Epithelial cell of prostate (primary cell): Measurements from ENCODE around the gene PRSS8.

Experiments
- DNase-seq: peaks from one replicate; pipeline ENCODE4 v3.0.0-alpha.2; 2011; ENCODE audit warnings: low read depth, low spot score
- H3K27ac ChIP-seq: fragments of 450-650 bp; 2 replicates; pipeline ENCODE4 v1.5.1; 2017; ENCODE audit warnings: mild to moderate bottlenecking

PRSS8 gene

DNA sequence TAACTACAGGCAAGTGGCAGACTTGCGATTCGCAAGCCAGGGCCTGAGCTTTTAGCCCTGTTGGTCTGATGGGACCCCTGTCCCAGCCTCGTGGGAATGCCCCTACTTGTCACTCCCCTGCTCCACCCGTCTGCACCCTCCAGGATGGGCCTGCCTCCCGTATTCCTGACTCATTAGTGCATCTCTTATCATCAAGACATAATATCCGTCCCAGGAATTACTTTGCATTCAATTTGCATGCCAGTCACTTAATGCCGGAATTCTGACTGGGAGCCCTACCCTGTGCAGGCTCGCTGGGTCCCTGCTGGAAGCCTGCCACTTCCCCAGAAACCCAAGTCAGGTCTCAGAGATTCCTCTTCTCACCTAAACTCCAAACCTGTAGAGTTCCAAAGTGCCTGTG is 50.1 kb downstream of the PRSS8 start:
- DNase-seq = no peak
- H3K27ac ChIP-seq = peak overlapping the region; percentile 17

DNA sequence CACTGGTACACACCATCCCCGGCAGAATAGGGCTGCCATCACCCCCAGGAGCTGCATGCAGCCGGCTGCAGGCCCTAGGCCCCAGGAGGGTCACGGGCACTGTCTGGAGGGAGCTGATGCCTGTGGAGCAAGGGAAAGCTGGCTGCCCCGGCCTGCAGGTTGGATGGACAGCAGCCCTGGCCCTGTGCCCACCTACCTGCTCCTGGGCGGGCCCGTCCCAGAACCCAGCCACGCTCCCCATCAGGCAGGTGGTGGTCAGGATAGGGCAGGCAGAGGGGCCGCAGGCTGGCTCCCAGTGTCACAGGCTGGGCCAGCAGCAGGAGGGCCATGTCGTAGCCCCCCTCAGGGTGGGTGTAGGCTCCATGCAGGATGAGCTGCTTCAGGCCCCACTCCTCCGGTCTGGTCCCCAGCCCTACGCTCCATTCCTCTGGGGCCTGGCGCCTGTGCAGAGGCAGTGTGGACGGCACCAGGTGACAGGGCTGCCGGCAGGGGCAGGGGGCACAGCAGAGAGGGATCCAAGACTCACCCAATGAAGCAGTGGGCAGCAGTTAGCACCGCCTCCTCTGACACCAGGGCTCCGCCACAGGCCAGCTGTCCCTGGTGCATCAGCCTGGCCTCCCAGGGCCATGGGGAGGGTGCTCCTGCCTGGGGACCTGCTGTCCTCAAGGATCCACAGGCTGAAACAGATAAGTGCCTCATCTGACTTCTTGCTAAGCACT is 50.8 kb downstream of the PRSS8 start:
- peak overlapping the region; percentile 17 for H3K27ac ChIP-seq

DNA sequence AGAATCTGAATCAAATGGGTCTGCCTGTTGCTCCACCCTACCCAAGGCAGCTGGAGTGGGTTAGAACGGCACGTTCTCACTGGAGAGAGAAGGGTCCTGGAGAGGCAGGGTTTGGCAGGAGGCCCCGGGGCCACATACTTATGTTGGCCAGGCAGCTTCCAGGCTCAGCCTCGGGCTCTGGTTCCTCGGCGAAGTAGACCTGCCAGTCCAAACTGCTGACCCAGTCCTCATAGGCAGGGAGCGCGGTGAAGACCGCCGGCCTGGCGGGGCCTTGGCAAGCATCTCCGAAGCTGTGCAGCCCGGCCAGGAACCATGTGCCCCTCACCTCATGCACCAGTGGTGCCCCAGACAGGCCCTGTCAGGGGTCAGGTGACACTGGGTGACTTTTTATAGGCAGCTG is 51.5 kb downstream of the PRSS8 start:
- no peak overlapping the region for H3K27ac ChIP-seq
- no peak for DNase-seq

More for the DNA sequence above, 50.8 kb downstream of the PRSS8 start:
- no peak for DNase-seq

DNA sequence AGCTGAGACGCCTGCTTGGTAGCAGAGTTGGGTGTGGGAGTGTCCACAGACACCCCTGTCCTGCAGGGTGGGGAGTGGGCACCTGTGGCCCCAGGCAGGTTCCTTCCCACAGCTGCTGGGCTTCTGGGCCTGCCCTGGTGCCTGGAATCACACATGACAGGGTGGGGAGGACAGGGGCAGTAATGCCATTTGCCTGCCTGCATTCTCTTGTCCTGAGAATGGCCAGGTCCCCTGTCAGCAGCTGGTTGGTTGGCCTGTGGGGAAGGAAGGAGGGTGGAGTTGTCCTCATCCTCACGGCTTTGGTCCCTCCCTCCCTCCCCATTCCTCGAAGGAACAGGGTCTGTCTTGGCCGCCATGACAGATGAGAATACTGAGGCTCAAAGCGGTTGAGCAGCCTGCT is 52.0 kb downstream of the PRSS8 start:
- no peak overlapping the region for H3K27ac ChIP-seq
- no peak for DNase-seq

DNA sequence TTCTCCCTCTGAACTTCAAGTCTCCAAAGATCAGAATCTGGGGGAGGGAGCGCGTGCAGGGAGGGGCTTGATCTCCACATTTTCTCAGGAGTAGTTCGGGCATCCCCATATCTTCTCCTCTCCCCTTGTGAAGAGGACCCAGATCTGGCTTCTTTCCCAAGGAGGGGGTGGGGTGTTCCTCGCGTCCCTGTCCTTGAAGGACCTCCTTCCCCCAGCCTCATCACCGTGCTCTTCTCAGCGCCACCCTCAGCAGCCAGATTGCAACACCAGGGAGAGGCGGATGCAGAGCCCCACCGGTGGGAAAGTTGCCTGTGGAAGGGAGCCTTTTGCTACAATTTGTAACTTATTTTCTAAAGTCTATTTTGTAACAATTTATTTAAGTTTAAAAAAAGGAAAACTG is 52.4 kb downstream of the PRSS8 start:
- H3K27ac ChIP-seq = no peak overlapping the region
- no peak for DNase-seq

DNA sequence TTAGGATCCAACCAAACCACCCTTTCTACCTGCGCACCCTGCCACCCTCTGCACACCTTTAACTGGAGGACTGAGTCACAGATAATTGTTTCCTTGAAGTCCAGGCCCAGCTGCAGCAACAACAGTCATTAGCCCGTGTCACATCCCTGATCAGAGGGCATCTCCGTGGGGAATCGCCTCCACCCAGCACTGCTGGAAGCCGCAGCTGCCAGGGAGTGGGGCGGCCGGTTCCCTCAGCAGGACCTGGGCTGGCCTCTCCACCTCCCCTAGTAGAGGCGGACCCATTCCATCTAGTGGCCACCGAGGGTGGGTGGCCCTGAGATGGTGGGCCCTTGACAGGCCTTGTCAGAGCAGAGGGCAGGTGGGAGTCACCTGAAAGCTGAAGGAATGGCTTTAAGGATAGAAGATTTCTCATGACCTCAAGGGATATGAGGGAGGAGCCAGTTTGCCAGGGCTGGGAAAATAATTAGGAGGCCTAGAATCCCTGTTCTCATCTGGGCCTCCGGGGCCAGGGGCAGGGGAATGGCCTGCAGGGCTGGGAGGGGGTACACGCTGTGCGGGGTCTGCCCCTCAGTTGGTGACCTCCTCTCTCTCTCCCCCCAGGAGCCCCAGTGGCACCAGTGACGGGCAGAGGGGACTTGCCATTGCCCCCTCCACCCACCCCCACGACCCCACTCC is 53.0 kb downstream of the PRSS8 start:
- no peak overlapping the region for H3K27ac ChIP-seq
- DNase-seq = no peak
